ENCODE data around the gene ZNF845. TPM values are rescaled to one million over a fixed set of nuclear protein-coding genes. Genes with fewer than 3 reads are reported as not detected.
"Not testable (repeated sequence)": the region's sequence is repeated elsewhere in the genome, so short reads cannot be mapped to it uniquely, and the experiment has no call there.

Gene ZNF845
- total and polyA plus RNA-seq, 2 donors (not counting 3 experiments of a cell fraction or from before 2014, with no cell fraction given) = 0.88 to 4.6 TPM

- DNase-seq (ENCODE audit: low read depth, low spot score) (no peak), FAIRE-seq (no peak)
- no peaks in the 10 kb centered on the region for H3K27me3 ChIP-seq (ENCODE audit: control insufficient read depth in 2 of 2, insufficient read depth in 2 of 2, low read length in 2 of 2)
- no peaks in the 10 kb centered on the region for H4K20me1 ChIP-seq (replicated peaks; ENCODE audit: control insufficient read depth, extremely low read depth, insufficient read depth, low read length)
- TF ChIP-seq CTCF (IDR thresholded peaks at IDR 0.05; ENCODE audit: extremely low read depth in 1 of 2, insufficient read depth in 1 of 2, low read depth in 1 of 2, low read length in 2 of 2) (no peak), MAX (IDR thresholded peaks at IDR 0.05; ENCODE audit: insufficient read depth, insufficient read length) (no peak)
- H3K36me3 ChIP-seq (ENCODE audit: control insufficient read depth in 2 of 2, extremely low read depth in 1 of 2, insufficient read depth in 2 of 2, low read length in 2 of 2) = peaks cover 0 to 4% of the 10 kb centered on the region in 2 experiments
- no peaks in the 10 kb centered on the region for H3K9me1 ChIP-seq (replicated peaks; ENCODE audit: control insufficient read depth, extremely low read depth, insufficient read depth, low read length)
- no peak overlapping the region for H3K4me2 ChIP-seq (ENCODE audit: insufficient read depth, low read length)
- intact Hi-C loops (cut with micrococcal nuclease) (loop anchor here (5.0 to 10.0 kb wide), 2 partner anchors 36 to 202 kb away; partner anchors contain the start of genes ZNF665 and ZNF761), dilution Hi-C loops (cut with MboI; ENCODE audit: extremely low pct_ligation_motif_present, low sequenced_read_pairs) (no loop called here)
- CTCF ChIA-PET = no interaction called here
- H2AFZ ChIP-seq (ENCODE audit: low read depth, low read length) = no peak overlapping the region
- no TSS peak for BruUV-seq (replicated peaks)
- H3K4me1 ChIP-seq (ENCODE audit: control insufficient read depth, extremely low read depth, insufficient read depth, low read length) = peaks cover 5% of the 10 kb centered on the region
- H3K9ac ChIP-seq (replicated peaks; ENCODE audit: extremely low read depth, insufficient read depth, low read length) = no peak overlapping the region
- POLR2A ChIA-PET = no interaction called here
- no peaks in the 10 kb centered on the region for H3K9me3 ChIP-seq (replicated peaks; ENCODE audit: control insufficient read depth, insufficient read depth, low read length)
- peaks cover 3% of the 10 kb centered on the region for H3K79me2 ChIP-seq (ENCODE audit: control insufficient read depth, insufficient read depth, low read length)
- H3K4me3 ChIP-seq (replicated peaks in 1 of 3; ENCODE audit: insufficient read depth in 1 of 3, low read depth in 1 of 3, low read length in 3 of 3) = no peak overlapping the region
- no peak overlapping the region for H3K27ac ChIP-seq (ENCODE audit: insufficient read depth, low read depth, low read length)
These were observed 62.9 kb downstream of the ZNF845 start for GRCh38 chr19:53396525-53396868.

- not testable (repeated sequence) for H3K9me3 ChIP-seq (replicated peaks; ENCODE audit: control insufficient read depth, insufficient read depth, low read length)
These were observed 64.4 kb downstream of the ZNF845 start for GRCh38 chr19:53397918-53398317.

More at GRCh38 chr19:53397918-53398317, 64.4 kb downstream of the ZNF845 start:
- POLR2A ChIA-PET; H3K4me1 ChIP-seq (ENCODE audit: control insufficient read depth, extremely low read depth, insufficient read depth, low read length); H3K27me3 ChIP-seq (ENCODE audit: control insufficient read depth in 2 of 2, insufficient read depth in 2 of 2, low read length in 2 of 2); H3K27ac ChIP-seq (ENCODE audit: insufficient read depth, low read depth, low read length); H3K4me2 ChIP-seq (ENCODE audit: insufficient read depth, low read length); H3K4me3 ChIP-seq (replicated peaks in 1 of 3; ENCODE audit: insufficient read depth in 1 of 3, low read depth in 1 of 3, low read length in 3 of 3); H3K9me1 ChIP-seq (replicated peaks; ENCODE audit: control insufficient read depth, extremely low read depth, insufficient read depth, low read length); H3K79me2 ChIP-seq (ENCODE audit: control insufficient read depth, insufficient read depth, low read length); H3K36me3 ChIP-seq (ENCODE audit: control insufficient read depth in 2 of 2, extremely low read depth in 1 of 2, insufficient read depth in 2 of 2, low read length in 2 of 2); H2AFZ ChIP-seq (ENCODE audit: low read depth, low read length); DNase-seq (ENCODE audit: low read depth, low spot score); FAIRE-seq; dilution Hi-C loops (cut with MboI; ENCODE audit: extremely low pct_ligation_motif_present, low sequenced_read_pairs); H4K20me1 ChIP-seq (replicated peaks; ENCODE audit: control insufficient read depth, extremely low read depth, insufficient read depth, low read length); H3K9ac ChIP-seq (replicated peaks; ENCODE audit: extremely low read depth, insufficient read depth, low read length); CTCF ChIA-PET; BruUV-seq (replicated peaks): not testable (repeated sequence)
- intact Hi-C loops (cut with micrococcal nuclease) = loop anchor here (5.0 to 10.0 kb wide), 2 partner anchors 34 to 203 kb away; partner anchors contain the start of genes ZNF665 and ZNF761

Other genes with a start within 250 kb of the ZNF845 start
- gene ZNF160, start 230.3 kb upstream of the ZNF845 start, total RNA-seq = 16.4 and 19.7 TPM in 2 replicates
- 11.3 and 12.7 TPM in 2 replicates for gene ZNF160, start 230.3 kb upstream of the ZNF845 start, polyA plus RNA-seq
- gene ZNF415, start 200.8 kb upstream of the ZNF845 start, total RNA-seq = 0.69 TPM in 1 of 2 replicates, not detected in the other
- 0.30 and 0.48 TPM in 2 replicates for gene ZNF415, start 200.8 kb upstream of the ZNF845 start, polyA plus RNA-seq
- 6.3 and 6.6 TPM in 2 replicates for gene ZNF347, start 174.7 kb upstream of the ZNF845 start, total RNA-seq
- 0.94 and 1.5 TPM in 2 replicates for gene ZNF347, start 174.7 kb upstream of the ZNF845 start, polyA plus RNA-seq
- 1.8 and 2.1 TPM in 2 replicates for gene ZNF665, start 140.4 kb upstream of the ZNF845 start, total RNA-seq
- gene ZNF665, start 140.4 kb upstream of the ZNF845 start, polyA plus RNA-seq = 1.3 and 2.7 TPM in 2 replicates
- 15.8 and 21.0 TPM in 2 replicates for gene ZNF677, start 78.9 kb upstream of the ZNF845 start, total RNA-seq
- gene ZNF677, start 78.9 kb upstream of the ZNF845 start, polyA plus RNA-seq = 10.0 and 13.4 TPM in 2 replicates
- not detected in 2 replicates for gene VN1R2, start 75.5 kb upstream of the ZNF845 start, total RNA-seq
- gene VN1R2, start 75.5 kb upstream of the ZNF845 start, polyA plus RNA-seq = not detected in 2 replicates
- gene VN1R4, start 66.0 kb upstream of the ZNF845 start, total RNA-seq = not detected in 2 replicates
- not detected in 2 replicates for gene VN1R4, start 66.0 kb upstream of the ZNF845 start, polyA plus RNA-seq
- gene ZNF525, start 32.0 kb downstream of the ZNF845 start, total RNA-seq = 3.7 and 3.8 TPM in 2 replicates
- 0.59 and 1.2 TPM in 2 replicates for gene ZNF525, start 32.0 kb downstream of the ZNF845 start, polyA plus RNA-seq
- gene ZNF765, start 61.4 kb downstream of the ZNF845 start, total RNA-seq = 7.3 and 7.7 TPM in 2 replicates
- gene ZNF765, start 61.4 kb downstream of the ZNF845 start, polyA plus RNA-seq = 2.5 and 2.7 TPM in 2 replicates
- 7.3 and 8.8 TPM in 2 replicates for gene ZNF761, start 98.2 kb downstream of the ZNF845 start, total RNA-seq
- gene ZNF761, start 98.2 kb downstream of the ZNF845 start, polyA plus RNA-seq = 5.7 and 6.4 TPM in 2 replicates
- gene ZNF813, start 134.0 kb downstream of the ZNF845 start, total RNA-seq = 2.3 TPM in 2 replicates
- gene ZNF813, start 134.0 kb downstream of the ZNF845 start, polyA plus RNA-seq = 0.37 and 0.47 TPM in 2 replicates
- gene ZNF331, start 204.4 kb downstream of the ZNF845 start, total RNA-seq = 11.2 TPM in 2 replicates
- 3.9 and 6.2 TPM in 2 replicates for gene ZNF331, start 204.4 kb downstream of the ZNF845 start, polyA plus RNA-seq

All from endothelial cell of umbilical vein (primary cell).